ENCODE measurements around the gene PTTG1.

The PTTG1 gene

GRCh38 chr5:160455600-160455999, 33.9 kb downstream of the PTTG1 start:
- no peak for DNase-seq

GRCh38 chr5:160456480-160457177, 35.0 kb downstream of the PTTG1 start:
- no peak for DNase-seq

- DNase-seq, result no peak
Observed at GRCh38 chr5:160457252-160457651, 35.6 kb downstream of the PTTG1 start.

GRCh38 chr5:160458806-160459800, 37.4 kb downstream of the PTTG1 start:
- DNase-seq, result no peak

- no peak for DNase-seq
Observed at GRCh38 chr5:160460377-160461049, 38.9 kb downstream of the PTTG1 start.

DNA sequence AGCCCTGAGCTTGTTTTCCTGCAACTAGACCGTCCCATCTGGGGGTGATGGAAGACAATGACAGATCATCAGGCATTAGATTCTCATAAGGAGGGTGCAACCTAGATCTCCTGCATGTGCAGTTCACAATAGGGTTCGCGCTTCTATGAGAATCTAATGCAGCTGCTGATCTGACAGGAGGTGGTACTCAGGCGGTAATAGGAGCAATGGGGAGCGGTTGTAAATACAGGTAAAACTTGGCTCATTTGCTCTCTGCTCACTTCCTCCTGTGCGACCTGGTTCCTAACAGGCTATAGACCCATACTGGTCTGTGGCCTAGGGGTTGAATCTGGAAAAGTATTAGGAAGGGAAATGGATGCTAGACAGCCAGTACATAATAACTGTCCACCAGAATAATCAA, 39.7 kb downstream of the PTTG1 start:
- no peak for DNase-seq

- DNase-seq, result no peak
Observed at GRCh38 chr5:160462167-160462566, 40.5 kb downstream of the PTTG1 start.

GRCh38 chr5:160463227-160463626, 41.6 kb downstream of the PTTG1 start:
- DNase-seq, result no peak

DNA sequence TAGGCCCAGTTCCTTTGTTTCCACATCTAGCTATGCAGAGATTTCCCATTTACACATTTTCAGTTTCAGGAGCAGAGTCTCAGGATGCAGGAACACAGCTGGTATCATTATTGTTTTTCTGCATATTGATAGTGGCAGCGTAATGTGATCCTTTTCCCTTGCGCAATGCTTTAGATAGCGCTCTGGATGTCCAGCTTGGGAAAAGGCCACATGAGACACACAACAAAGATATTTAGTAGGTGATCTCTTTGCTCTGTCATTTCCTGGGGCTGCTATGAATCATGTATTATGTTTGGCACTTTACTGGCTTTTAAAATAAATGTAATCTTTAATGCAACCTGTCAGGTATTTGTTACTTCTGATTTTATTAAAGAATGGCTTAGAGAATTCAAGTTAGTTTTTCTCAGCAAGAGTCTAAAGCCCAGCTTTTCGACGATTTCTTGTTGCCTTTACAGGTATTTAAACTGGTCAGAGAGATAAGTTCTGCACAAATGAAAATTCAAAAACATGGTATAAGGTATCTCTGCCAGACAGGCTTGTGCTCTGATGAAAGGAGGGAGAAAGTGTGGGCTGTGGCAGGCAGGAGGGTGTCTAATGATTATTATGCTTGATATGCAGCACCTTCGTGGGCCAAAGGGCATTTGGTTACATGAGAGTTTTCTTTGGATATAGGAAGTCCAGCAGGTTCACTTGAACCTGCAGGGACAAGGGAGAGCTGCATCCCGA, 42.2 kb downstream of the PTTG1 start:
- peak; percentile 54 for DNase-seq

DNA sequence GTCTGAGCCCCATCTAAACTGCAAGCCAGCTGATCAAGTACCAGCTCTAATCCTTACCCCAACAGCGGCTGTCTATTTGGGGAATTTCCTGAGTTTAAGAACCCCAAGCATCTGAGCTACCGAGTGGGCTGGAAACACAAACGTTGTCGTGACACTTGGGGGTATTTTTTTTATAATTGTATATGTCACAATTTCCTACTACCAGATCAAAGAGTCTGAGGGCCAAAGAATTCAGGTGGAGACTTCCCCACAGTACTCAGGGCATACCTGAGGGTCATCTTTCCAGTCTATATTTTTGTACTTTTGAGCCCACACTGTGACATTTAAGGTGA, 42.8 kb downstream of the PTTG1 start:
- no peak for DNase-seq

DNA sequence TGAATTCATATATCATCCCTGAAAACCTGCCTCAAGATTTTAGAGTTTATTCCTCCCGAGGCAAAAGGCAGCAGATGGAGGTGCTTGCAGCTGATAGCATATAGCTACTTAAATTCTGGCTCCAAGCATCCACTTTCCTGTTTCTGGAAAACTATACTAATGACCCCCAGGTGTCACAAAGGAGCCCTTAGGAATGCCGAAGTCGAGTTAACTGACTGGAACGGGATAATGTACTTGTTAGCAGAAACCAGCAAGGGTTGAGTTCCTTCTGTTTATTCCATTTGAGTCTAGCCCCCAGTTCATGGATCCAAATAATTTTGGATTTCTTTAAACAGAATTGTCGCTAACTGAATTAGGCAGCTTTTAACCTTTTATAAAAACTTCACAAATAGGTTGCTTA, 44.5 kb downstream of the PTTG1 start:
- DNase-seq, result no peak

DNA sequence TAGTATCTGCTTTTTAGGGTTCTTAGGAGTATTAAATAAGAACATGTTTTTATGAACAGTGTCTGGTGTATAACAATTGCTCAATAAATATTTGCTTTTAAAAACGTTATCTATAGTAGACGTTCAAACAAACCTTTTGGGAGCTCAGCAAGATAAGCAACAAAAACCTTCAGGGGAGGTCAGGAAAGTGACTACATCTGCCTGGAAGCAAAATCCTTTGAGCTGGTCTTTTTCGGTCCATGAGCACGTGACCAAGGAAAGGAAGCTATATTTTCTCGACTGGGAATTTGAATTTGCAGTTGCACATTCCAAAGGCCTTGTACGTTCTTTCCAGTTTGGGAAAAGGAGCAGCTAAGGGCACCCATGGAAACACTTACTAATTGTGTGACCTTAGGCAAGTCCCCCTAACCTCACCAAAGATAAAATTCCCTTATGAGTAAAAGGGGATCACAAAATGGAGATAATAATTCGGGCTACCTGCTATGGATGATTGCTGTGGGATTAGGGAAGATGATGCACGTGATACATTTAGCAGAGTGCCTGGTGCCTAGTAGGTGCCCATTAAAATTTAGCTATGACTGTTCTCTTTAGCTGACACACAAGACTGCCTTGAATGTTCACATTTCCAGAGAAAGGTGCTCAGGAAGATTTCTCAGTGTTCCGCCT, 45.4 kb downstream of the PTTG1 start:
- no peak for DNase-seq

GRCh38 chr5:160467555-160468362, 46.1 kb downstream of the PTTG1 start:
- peak; percentile 78 for DNase-seq

GRCh38 chr5:160468363-160468975, 46.8 kb downstream of the PTTG1 start:
- no peak for DNase-seq

- DNase-seq, result peak; percentile 29
Observed at GRCh38 chr5:160469156-160470144, 47.8 kb downstream of the PTTG1 start.

- no peak for DNase-seq
Observed at GRCh38 chr5:160470437-160471361, 49.0 kb downstream of the PTTG1 start.

DNA sequence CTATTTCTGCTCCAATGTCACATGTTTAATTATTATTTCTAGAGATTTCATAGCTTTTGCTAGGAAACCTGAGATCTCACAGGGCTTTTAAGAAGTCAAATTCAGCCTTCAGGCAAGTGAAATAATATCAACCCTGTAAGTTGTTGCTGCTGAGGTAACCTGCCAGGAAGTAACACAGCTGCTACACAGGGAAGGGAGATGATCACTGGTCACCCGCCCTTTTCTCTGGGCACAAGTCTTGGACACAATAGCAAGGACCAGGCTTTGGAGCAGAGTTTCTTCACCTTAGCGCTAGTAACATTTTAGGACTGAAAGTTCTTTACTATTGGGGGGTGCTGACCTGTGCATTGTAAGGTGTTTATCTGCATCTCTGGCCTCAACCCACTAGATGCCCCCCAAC, 50.1 kb downstream of the PTTG1 start:
- DNase-seq, result no peak

DNA sequence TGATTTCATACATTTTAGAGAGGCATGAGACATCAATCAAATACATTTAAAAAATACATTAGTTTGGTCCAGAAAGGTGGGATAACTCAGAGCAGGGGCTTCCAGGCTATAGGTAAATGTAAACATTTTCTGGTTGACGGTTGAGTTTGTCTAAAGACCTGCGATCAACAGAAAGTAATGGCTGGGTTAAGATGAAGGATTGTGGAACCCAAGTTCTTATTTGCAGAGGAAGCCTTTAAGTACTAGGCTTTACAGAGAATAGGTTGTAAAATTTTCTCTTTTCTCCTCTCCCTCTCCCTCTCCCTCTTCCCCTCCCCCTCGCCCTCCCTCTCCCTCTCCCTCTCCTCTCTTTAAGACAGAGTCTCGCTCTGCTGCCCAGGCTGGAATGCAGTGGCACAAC, 50.8 kb downstream of the PTTG1 start:
- DNase-seq, result no peak
